RWPE2 (cell line): ENCODE results near the gene RAPGEFL1.
"Not testable (repeated sequence)": the region's sequence is repeated elsewhere in the genome, so short reads cannot be mapped to it uniquely, and the experiment has no call there.

ENCODE experiments used
- ATAC-seq: fragments of 200-7000 bp; cut with Tn5 transposase; 3 replicates; pipeline ENCODE4 v1.9.1; 2021; ENCODE audit warnings: low read depth
- DNase-seq: peaks from one replicate; pipeline ENCODE4 v3.0.0-alpha.2; 2020; ENCODE audit warnings: low spot score
- H3K27ac ChIP-seq: fragments of 450-650 bp; 2 replicates; pipeline ENCODE4 v1.5.1; 2017; ENCODE audit warnings: mild to moderate bottlenecking; ENCODE audit not compliant: poor library complexity, severe bottlenecking
- H3K27me3 ChIP-seq: fragments of 250-450 bp; sonication (Bioruptor Pico); 2 replicates; pipeline ENCODE4 v1.5.1; 2021; ENCODE audit warnings: mild to moderate bottlenecking, moderate library complexity; ENCODE audit not compliant: insufficient read depth, poor library complexity, severe bottlenecking
- H3K36me3 ChIP-seq: fragments of 250-450 bp; sonication (Bioruptor Pico); 2 replicates; pipeline ENCODE4 v1.5.1; 2020; ENCODE audit warnings: low read depth, mild to moderate bottlenecking, moderate library complexity
- H3K4me1 ChIP-seq: fragments of 250-450 bp; sonication (Bioruptor Pico); 2 replicates; pipeline ENCODE4 v1.5.1; 2021; ENCODE audit warnings: mild to moderate bottlenecking, moderate library complexity; ENCODE audit not compliant: insufficient read depth, poor library complexity, severe bottlenecking
- H3K4me3 ChIP-seq: fragments of 250-450 bp; sonication (Bioruptor Pico); 2 replicates; pipeline ENCODE4 v1.5.1; 2021; ENCODE audit warnings: mild to moderate bottlenecking, moderate library complexity; ENCODE audit not compliant: severe bottlenecking
- H3K9me3 ChIP-seq: fragments of 250-450 bp; sonication (Bioruptor Pico); 2 replicates; pipeline ENCODE4 v1.5.1; 2021; ENCODE audit warnings: mild to moderate bottlenecking, moderate library complexity; ENCODE audit not compliant: severe bottlenecking
- CTCF ChIP-seq: fragments of 450-650 bp; IDR thresholded peaks from one replicate; pipeline ENCODE4 v1.5.1; 2017; ENCODE audit warnings: mild to moderate bottlenecking, moderate library complexity; ENCODE audit not compliant: poor library complexity, severe bottlenecking

The RAPGEFL1 gene

GRCh38 chr17:40139566-40140058, 37.7 kb upstream of the RAPGEFL1 start:
- H3K27me3 ChIP-seq = no peaks in the 10 kb centered on the region
- peaks cover 12% of the 10 kb centered on the region for H3K4me1 ChIP-seq
- TF ChIP-seq CTCF = no peak
- no peak for DNase-seq
- H3K27ac ChIP-seq = peak overlapping the region; percentile 70
- no peaks in the 10 kb centered on the region for H3K9me3 ChIP-seq
- H3K36me3 ChIP-seq = peaks cover 55% of the 10 kb centered on the region
- peak; percentile 6 for ATAC-seq
- peak overlapping the region; percentile 78 for H3K4me3 ChIP-seq

GRCh38 chr17:40143166-40143565, 34.1 kb upstream of the RAPGEFL1 start:
- H3K4me1 ChIP-seq = peaks cover 12% of the 10 kb centered on the region
- not testable (repeated sequence) for H3K9me3 ChIP-seq, ATAC-seq, DNase-seq, H3K4me3 ChIP-seq, H3K27ac ChIP-seq, H3K27me3 ChIP-seq
- peaks cover 63% of the 10 kb centered on the region for H3K36me3 ChIP-seq

GRCh38 chr17:40145476-40145875, 31.8 kb upstream of the RAPGEFL1 start:
- no peak for ATAC-seq
- Histone ChIP-seq H3K9me3 (no peaks in the 10 kb centered on the region), H3K27me3 (no peaks in the 10 kb centered on the region), H3K4me3 (no peak overlapping the region), H3K27ac (no peak overlapping the region), H3K36me3 (peaks cover 84% of the 10 kb centered on the region), H3K4me1 (peaks cover 6% of the 10 kb centered on the region)
- DNase-seq = no peak
- TF ChIP-seq CTCF = no peak

GRCh38 chr17:40148527-40148926, 28.7 kb upstream of the RAPGEFL1 start:
- Histone ChIP-seq H3K27ac (no peak overlapping the region), H3K4me3 (no peak overlapping the region), H3K4me1 (no peaks in the 10 kb centered on the region), H3K36me3 (peaks cover 81% of the 10 kb centered on the region), H3K9me3 (no peaks in the 10 kb centered on the region), H3K27me3 (no peaks in the 10 kb centered on the region)
- DNase-seq (no peak), ATAC-seq (no peak)
- TF ChIP-seq CTCF = no peak

GRCh38 chr17:40150276-40150675, 27.0 kb upstream of the RAPGEFL1 start:
- Histone ChIP-seq H3K36me3 (peaks cover 85% of the 10 kb centered on the region), H3K27me3 (no peaks in the 10 kb centered on the region), H3K4me3 (no peak overlapping the region), H3K4me1 (no peaks in the 10 kb centered on the region), H3K9me3 (no peaks in the 10 kb centered on the region), H3K27ac (no peak overlapping the region)
- TF ChIP-seq CTCF = no peak
- ATAC-seq (no peak), DNase-seq (no peak)
